Measurements from ENCODE around the gene SESTD1.

DNA sequence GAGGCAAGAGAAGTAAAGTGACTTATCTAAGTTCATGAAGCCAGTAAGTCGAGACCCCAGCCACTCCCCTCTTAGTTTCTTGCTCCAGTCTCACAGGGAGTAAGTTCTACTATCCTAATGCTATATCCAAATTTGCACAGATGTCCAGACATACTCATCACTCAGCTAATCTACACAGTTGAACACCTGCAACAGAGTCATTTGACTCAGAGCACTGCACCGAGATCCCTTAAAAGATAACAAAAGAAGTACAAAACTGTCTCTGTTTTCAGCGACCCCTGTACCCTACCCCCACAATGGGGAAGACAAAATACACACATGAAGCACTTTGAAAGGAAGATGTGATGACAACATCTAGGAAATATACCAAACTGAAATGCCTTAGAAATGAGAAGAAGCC lies 192.1 kb downstream of the SESTD1 start:
- TF ChIP-seq POLR2A (IDR thresholded peaks at IDR 0.05) (no peak), POLR2AphosphoS5 (IDR thresholded peaks at IDR 0.05) (no peak)
- TF ChIP-seq, protein P1, sequence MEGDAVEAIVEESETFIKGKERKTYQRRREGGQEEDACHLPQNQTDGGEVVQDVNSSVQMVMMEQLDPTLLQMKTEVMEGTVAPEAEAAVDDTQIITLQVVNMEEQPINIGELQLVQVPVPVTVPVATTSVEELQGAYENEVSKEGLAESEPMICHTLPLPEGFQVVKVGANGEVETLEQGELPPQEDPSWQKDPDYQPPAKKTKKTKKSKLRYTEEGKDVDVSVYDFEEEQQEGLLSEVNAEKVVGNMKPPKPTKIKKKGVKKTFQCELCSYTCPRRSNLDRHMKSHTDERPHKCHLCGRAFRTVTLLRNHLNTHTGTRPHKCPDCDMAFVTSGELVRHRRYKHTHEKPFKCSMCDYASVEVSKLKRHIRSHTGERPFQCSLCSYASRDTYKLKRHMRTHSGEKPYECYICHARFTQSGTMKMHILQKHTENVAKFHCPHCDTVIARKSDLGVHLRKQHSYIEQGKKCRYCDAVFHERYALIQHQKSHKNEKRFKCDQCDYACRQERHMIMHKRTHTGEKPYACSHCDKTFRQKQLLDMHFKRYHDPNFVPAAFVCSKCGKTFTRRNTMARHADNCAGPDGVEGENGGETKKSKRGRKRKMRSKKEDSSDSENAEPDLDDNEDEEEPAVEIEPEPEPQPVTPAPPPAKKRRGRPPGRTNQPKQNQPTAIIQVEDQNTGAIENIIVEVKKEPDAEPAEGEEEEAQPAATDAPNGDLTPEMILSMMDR (IDR thresholded peaks at IDR 0.05) = no peak
